Peyer's patch (tissue), 4 donors: ENCODE measurements around the gene ACADVL. TPM values are rescaled to one million over a fixed set of nuclear protein-coding genes. Genes with fewer than 3 reads are reported as not detected.

Experiments used
- DNase-seq, 3 donors: peaks; one replicate each; pipeline ENCODE4 v3.0.0-alpha.2; 2017 to 2019
- H3K27ac ChIP-seq, 4 donors: fragments of 200-600 bp; sonication (generic); one replicate each; pipeline ENCODE4 v1.5.1; 2016 to 2019
- H3K27me3 ChIP-seq, 2 donors: fragments of 200-600 bp; sonication (generic); one replicate each; pipeline ENCODE4 v1.5.1; 2019
- H3K36me3 ChIP-seq, 3 donors: fragments of 200-600 bp; sonication (generic); one replicate each; pipeline ENCODE4 v1.5.1; 2016 to 2019
- H3K4me1 ChIP-seq, 4 donors: fragments of 200-600 bp; sonication (generic); one replicate each; pipeline ENCODE4 v1.5.1; 2016 to 2019
- H3K4me3 ChIP-seq, 4 donors: fragments of 200-600 bp; sonication (generic); 1 replicate in 3 of 4; 2 replicates in 1 of 4; pipeline ENCODE4 v1.5.1; 2016 to 2019; ENCODE audit warnings: mild to moderate bottlenecking in 1 of 4
- H3K9me3 ChIP-seq, 4 donors: fragments of 200-600 bp; sonication (generic); one replicate each; pipeline ENCODE4 v1.5.1; 2016 to 2019; ENCODE audit warnings: mild to moderate bottlenecking in 1 of 4
- CTCF ChIP-seq, 6 experiments: fragments of 450-650 bp in 4 of 6; fragments of 200-600 bp in 2 of 6; sonication (generic) in 1 of 6; IDR thresholded peaks; one replicate each; pipeline ENCODE4 v1.5.1; 2017 to 2019; ENCODE audit warnings: antibody characterized with exemption in 6 of 6, mild to moderate bottlenecking in 3 of 6, moderate library complexity in 1 of 6
- POLR2A ChIP-seq, 2 donors: fragments of 450-650 bp; IDR thresholded peaks; one replicate each; pipeline ENCODE4 v1.5.1; 2017; ENCODE audit warnings: antibody characterized with exemption in 2 of 2, mild to moderate bottlenecking in 2 of 2, moderate library complexity in 2 of 2
- total RNA-seq, 4 donors: library from RNA; depleted of rRNA; stranded (reverse); fragments of >200 nt; gene quantifications; one replicate each; pipeline ENCODE4 v1.1.0, GENCODE V29; 2016

ACADVL gene
- total RNA-seq, 4 donors from 2014 or later, result 1,292 to 4,167 (median 1,553) TPM

DNA sequence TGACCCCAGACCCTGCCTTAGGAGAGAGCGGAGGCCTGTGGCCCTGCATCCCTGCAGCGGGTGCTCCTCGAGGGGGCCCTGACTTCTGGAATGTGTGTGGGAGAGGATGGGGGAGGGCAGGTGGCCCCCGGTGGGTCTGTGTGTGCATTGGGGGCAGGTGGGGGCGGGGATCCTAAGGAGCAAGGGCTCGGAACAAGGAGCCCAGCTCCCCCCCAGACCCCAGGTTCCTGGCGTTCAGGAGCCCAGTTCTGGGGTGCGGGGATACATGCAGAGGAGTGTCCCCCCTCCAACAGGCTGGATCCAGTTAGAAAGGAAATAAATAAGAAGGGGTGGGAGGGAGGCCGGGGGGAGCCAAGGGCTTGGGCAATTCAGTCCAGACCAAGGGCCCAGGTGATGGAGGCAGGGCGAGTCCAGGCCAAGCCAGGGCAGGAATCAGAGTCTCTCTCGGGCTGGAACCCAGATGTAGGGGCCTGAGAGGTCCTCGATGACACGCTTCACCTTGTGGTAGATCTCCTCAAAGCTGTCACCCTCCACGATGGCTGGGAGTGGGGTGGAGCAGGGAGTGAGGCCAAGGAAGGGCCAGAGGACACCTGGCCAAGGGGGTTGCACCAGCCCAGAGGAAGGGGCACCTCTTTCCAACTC is 29.3 kb upstream of the ACADVL start:
- no peaks in the 10 kb centered on the region for H3K27me3 ChIP-seq
- H3K4me1 ChIP-seq, result no peaks in the 10 kb centered on the region
- DNase-seq, result no peak
- no peaks in the 10 kb centered on the region for H3K9me3 ChIP-seq
- no peak overlapping the region for H3K27ac ChIP-seq
- TF ChIP-seq POLR2A (IDR thresholded peaks at IDR 0.05), result no peak
- H3K4me3 ChIP-seq, result no peak overlapping the region
- peaks cover 0 to 6% (median 0%) of the 10 kb centered on the region in 3 donors for H3K36me3 ChIP-seq

DNA sequence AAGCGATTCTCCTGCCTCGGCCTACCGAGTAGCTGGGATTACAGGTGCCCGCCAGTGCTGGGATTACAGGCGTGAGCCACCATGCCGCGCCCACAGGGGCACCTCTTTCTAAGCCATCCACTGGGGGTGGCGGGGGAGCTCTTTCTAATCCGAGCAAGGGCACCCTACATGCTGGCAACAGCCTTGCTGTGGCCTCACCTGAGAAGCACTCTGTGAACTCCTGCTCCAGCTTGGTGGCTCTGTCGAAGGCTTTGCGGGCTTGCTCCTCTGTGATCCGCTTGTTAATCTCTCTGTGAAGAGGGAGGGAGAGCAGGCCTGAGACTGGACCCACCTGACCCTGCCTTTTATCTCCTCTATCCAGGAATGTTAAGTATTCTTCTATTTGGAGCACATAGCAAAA is 28.7 kb upstream of the ACADVL start:
- peaks cover 0 to 12% (median 0%) of the 10 kb centered on the region in 3 donors for H3K36me3 ChIP-seq
- H3K4me1 ChIP-seq, result no peaks in the 10 kb centered on the region
- H3K27ac ChIP-seq, result no peak overlapping the region
- no peak for TF ChIP-seq CTCF (IDR thresholded peaks at IDR 0.05)
- TF ChIP-seq POLR2A (IDR thresholded peaks at IDR 0.05), result no peak
- no peak overlapping the region for H3K4me3 ChIP-seq
- DNase-seq, result no peak
- H3K9me3 ChIP-seq, result no peaks in the 10 kb centered on the region
- no peaks in the 10 kb centered on the region for H3K27me3 ChIP-seq

DNA sequence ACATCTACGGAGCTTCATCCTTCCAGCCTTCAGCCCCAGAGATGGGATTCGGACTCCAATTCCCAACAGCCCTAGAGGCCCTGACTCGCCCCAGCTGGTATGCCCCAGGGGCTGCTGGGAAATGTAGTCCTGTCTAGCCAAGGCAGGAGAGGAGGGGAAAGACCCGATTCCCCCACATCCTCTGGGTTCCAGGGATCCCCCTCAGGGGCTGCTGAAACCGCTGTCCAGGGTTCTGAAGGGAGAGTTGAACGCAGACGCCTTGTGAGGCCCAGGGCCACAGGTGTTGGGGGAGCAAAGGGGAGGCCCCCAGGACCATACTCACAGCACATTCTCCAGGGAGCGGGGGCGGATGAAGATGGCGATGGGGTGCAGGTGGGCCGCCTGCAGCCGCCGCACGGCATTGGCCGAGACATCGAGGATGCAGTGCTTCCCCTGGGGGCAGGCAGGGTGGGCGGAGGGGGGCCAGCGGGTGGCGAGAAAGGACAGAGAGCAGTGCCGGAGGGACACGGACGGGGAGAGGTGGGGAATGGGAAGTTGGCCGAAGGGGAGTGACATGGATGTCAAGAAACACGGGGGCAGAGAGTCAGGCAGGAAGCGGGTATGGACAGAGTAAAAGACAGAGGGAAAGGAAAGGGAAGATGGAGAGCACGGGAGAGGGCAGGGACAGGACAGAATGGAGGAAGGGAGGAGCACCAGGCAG is 28.0 kb upstream of the ACADVL start:
- DNase-seq, result no peak
- Histone ChIP-seq H3K27ac (no peak overlapping the region), H3K27me3 (no peaks in the 10 kb centered on the region), H3K4me1 (no peaks in the 10 kb centered on the region), H3K9me3 (no peaks in the 10 kb centered on the region), H3K36me3 (peaks cover 0 to 19% (median 0%) of the 10 kb centered on the region in 3 donors), H3K4me3 (no peak overlapping the region)
- TF ChIP-seq POLR2A (IDR thresholded peaks at IDR 0.05), result no peak
- TF ChIP-seq CTCF (IDR thresholded peaks at IDR 0.05), result no peak

DNA sequence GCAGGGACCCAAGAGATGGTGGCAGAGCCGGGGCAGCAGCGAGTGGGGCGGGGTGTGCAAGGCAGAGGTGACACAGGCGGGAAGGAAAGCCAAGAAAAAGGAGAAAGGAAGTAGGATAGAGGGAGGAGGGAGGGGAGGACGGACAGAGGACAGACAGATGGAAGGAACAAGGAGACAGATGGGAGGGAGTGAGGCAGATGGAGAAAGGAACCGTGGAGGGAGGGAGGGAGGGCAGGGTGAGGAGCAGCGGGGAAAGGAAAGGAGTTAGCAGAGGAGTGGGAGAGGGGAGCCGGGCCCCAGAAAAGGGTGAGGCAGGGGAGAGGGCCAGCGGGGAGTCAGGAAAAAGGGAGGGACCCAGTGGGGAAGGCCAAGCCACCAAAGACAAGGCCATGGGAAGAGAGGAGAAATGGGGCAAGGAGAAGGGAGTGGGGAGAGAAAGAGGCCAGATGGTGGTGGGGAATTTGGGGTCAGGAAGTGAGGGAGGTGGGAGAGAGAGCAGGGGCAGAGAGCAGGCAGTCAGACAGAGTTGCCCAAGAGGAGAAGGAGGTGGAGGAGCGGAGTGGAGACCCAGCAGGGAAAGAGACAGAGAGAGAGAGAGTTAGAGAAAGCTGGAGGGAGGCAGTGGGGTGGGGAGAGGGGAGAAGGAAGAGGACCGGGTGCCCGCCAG is 27.3 kb upstream of the ACADVL start:
- TF ChIP-seq CTCF (IDR thresholded peaks at IDR 0.05) (no peak), POLR2A (IDR thresholded peaks at IDR 0.05) (no peak)
- no peak for DNase-seq
- peaks cover 0 to 21% (median 0%) of the 10 kb centered on the region in 3 donors for H3K36me3 ChIP-seq
- H3K27ac ChIP-seq, result no peak overlapping the region
- no peaks in the 10 kb centered on the region for H3K4me1 ChIP-seq
- H3K9me3 ChIP-seq, result no peaks in the 10 kb centered on the region
- H3K27me3 ChIP-seq, result no peaks in the 10 kb centered on the region
- H3K4me3 ChIP-seq, result no peak overlapping the region

DNA sequence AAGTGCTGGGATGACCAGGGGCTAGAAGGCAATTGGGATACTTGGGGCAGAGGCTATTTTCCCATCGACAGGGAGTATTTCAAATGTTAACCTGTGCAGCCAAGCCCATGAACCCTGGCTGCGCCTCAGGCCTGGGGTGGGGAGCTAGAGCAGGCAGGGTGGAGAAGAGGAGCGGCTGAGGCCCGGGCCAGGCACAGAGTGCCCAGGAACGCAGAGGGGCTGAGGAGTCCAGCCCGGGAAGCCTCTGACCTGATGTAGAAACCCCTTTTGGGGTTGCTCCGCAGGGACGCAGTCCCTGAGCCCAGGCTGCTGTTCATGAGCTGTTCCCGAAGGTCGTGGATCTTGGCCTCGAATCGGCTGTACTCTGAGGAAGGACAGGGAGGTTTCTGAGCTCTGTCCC is 23.8 kb upstream of the ACADVL start:
- Histone ChIP-seq H3K4me1 (no peaks in the 10 kb centered on the region), H3K27ac (no peak overlapping the region), H3K36me3 (peaks cover 0 to 21% (median 0%) of the 10 kb centered on the region in 3 donors), H3K27me3 (no peaks in the 10 kb centered on the region), H3K9me3 (no peaks in the 10 kb centered on the region), H3K4me3 (no peak overlapping the region)
- no peak for DNase-seq
- no peak for TF ChIP-seq CTCF (IDR thresholded peaks at IDR 0.05)
- no peak for TF ChIP-seq POLR2A (IDR thresholded peaks at IDR 0.05)
